Muscle layer of colon (tissue), 2 donors: ENCODE measurements around the gene PTMS.

ENCODE experiments used
- H3K27ac ChIP-seq: one replicate; pipeline ENCODE4 v1.7.0; 2013; ENCODE audit warnings: low read depth, mild to moderate bottlenecking, low read length, moderate library complexity
- H3K27me3 ChIP-seq, 2 donors: one replicate each; pipeline ENCODE4 v1.7.0; 2013; ENCODE audit warnings: low read length in 2 of 2, mild to moderate bottlenecking in 2 of 2; ENCODE audit not compliant: insufficient read depth in 2 of 2, control insufficient read depth in 1 of 2
- H3K36me3 ChIP-seq: one replicate; pipeline ENCODE4 v1.7.0; 2013; ENCODE audit warnings: mild to moderate bottlenecking, low read length; ENCODE audit not compliant: insufficient read depth
- H3K4me1 ChIP-seq: one replicate; pipeline ENCODE4 v1.7.0; 2013; ENCODE audit warnings: mild to moderate bottlenecking, low read length; ENCODE audit not compliant: insufficient read depth
- H3K4me3 ChIP-seq, 2 donors: one replicate each; pipeline ENCODE4 v1.7.0; 2013; ENCODE audit warnings: low read length in 2 of 2, low read depth in 1 of 2, mild to moderate bottlenecking in 1 of 2, moderate library complexity in 1 of 2
- H3K9ac ChIP-seq: one replicate; pipeline ENCODE4 v1.7.0; 2013; ENCODE audit warnings: low read length
- H3K9me3 ChIP-seq: one replicate; pipeline ENCODE4 v1.7.0; 2013; ENCODE audit warnings: mild to moderate bottlenecking, low read length
- donor health status: abdominal sarcoma.
- donor health status: Adenocarcinoma of cecum.

PTMS gene

DNA sequence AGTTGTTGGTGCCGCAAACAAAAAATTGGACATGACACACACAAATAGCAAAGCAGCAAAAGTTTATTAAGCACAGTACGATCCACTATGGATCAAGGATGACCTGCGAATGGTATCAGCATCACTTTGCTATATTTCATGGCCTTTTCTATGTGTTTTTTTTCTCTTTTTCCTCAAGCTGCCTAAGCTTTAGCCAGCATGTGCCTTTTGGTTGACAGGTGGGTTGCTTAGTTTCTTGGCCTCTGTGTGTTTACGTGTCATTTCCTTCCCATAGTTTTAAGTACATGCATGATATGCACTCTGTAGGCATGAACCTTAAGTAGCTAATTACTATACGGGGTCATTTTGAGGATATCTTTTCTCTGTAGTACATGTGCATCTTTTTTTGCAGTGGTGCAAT is 33.0 kb downstream of the PTMS start:
- Histone ChIP-seq H3K9ac (no peak overlapping the region), H3K27ac (no peak overlapping the region), H3K9me3 (no peaks in the 10 kb centered on the region), H3K4me3 (no peak overlapping the region), H3K27me3 (no peaks in the 10 kb centered on the region), H3K36me3 (no peaks in the 10 kb centered on the region), H3K4me1 (no peaks in the 10 kb centered on the region)

DNA sequence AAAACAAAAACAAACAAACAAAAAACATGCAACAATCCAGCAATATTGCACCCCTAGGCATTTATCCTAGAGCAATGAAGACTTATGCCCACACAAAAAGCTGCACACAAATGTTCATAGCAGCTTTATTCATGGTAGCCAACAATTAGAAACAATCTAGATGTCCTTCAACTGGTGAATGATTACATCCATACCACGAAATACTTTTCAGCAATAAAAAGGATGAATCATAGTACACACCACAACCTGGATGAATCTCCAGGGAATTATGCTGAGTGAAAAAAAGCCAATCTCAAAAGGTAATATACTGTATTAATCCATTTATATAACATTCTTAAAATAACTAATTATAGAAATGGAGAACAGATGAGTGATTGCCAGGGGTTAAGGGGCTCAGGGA is 41.0 kb downstream of the PTMS start:
- no peak overlapping the region for H3K9ac ChIP-seq
- no peaks in the 10 kb centered on the region for H3K4me1 ChIP-seq
- H3K4me3 ChIP-seq: no peak overlapping the region
- no peaks in the 10 kb centered on the region for H3K27me3 ChIP-seq
- no peak overlapping the region for H3K27ac ChIP-seq
- no peaks in the 10 kb centered on the region for H3K36me3 ChIP-seq
- H3K9me3 ChIP-seq: no peaks in the 10 kb centered on the region

DNA sequence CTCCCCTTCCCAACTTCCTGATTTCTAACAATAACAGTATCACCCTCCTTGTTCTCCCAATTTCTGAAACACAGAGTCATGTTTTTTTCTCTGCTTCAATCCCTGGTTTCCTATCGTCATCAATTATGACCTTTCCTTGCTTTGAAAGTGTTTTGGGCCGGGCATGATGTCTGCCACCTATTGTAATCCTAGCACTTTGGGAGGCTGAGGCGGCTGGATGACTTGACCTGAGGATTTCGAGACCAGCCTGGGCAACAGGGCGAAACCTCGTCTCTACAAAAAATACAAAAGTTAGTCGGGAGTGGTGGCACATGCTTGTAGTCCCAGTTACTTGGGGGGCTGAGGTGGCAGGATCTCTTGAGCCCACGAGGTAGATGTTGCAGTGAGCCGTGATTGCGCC is 42.9 kb downstream of the PTMS start:
- Histone ChIP-seq H3K27me3 (no peaks in the 10 kb centered on the region), H3K9me3 (no peaks in the 10 kb centered on the region), H3K36me3 (no peaks in the 10 kb centered on the region), H3K4me1 (no peaks in the 10 kb centered on the region), H3K9ac (no peak overlapping the region), H3K27ac (no peak overlapping the region), H3K4me3 (no peak overlapping the region)

DNA sequence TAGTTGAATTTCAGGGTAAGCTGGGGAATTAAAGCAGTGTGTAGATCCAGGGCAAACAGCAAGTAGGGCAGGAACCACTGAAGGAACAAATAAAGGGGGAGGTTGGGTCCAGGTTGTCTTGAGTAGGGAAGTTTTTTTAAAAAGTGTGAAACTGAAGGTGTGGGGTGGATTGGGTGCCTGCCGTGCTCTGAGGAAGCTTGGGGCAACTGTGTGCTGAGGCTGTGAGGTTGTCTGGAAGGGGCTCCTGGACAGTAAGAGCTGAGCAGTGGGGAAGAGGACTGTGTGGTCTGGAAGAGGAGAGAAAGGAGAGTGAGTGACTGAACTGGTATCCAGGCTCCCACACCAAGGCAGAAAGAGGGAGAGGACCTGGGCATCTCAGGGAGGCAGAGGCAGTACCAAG is 44.6 kb downstream of the PTMS start:
- Histone ChIP-seq H3K27me3 (no peaks in the 10 kb centered on the region), H3K4me3 (no peak overlapping the region), H3K4me1 (no peaks in the 10 kb centered on the region), H3K36me3 (no peaks in the 10 kb centered on the region), H3K27ac (no peak overlapping the region), H3K9ac (no peak overlapping the region), H3K9me3 (no peaks in the 10 kb centered on the region)

DNA sequence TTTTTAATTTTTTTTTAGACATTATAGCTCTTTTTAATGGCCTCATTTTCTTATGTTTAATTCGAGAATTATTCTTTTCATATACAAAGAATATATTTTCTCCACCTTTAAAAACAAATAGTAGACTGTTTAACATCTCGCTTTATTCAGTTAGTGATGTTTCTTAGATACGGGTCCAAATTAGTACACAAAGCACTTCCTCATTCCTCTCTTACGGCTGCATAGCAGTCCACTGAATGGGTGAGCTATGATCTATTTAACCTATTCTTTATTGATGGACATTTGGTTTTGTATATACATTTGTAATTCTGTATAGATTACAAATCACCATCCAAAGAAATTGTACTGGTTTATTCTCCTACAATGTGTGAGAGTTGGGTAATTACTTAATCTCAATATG is 47.2 kb downstream of the PTMS start:
- Histone ChIP-seq H3K4me1 (no peaks in the 10 kb centered on the region), H3K9me3 (no peaks in the 10 kb centered on the region), H3K36me3 (no peaks in the 10 kb centered on the region), H3K27ac (no peak overlapping the region), H3K4me3 (no peak overlapping the region), H3K9ac (no peak overlapping the region), H3K27me3 (no peaks in the 10 kb centered on the region)

DNA sequence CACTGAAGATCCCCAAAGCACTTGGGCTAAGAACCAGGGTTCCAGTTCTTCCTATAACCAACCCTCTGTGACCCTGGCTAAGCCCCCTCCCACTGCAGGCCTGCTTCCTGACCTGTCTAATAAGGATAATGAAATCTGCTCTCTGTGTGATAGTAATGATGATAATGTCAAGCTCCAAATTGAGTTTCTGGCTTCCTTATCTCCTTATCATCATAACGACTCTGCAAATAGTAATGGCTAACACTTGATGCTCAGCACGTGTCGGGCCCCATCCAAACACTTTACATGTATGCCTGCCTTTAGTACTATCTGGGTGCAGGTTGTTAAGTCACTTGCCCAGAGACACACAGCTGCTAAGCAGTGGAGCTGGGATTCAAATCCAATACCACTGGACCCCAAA is 50.4 kb downstream of the PTMS start:
- Histone ChIP-seq H3K27me3 (no peaks in the 10 kb centered on the region), H3K36me3 (no peaks in the 10 kb centered on the region), H3K9me3 (no peaks in the 10 kb centered on the region), H3K4me3 (no peak overlapping the region), H3K9ac (no peak overlapping the region), H3K4me1 (peaks cover 6% of the 10 kb centered on the region), H3K27ac (no peak overlapping the region)

DNA sequence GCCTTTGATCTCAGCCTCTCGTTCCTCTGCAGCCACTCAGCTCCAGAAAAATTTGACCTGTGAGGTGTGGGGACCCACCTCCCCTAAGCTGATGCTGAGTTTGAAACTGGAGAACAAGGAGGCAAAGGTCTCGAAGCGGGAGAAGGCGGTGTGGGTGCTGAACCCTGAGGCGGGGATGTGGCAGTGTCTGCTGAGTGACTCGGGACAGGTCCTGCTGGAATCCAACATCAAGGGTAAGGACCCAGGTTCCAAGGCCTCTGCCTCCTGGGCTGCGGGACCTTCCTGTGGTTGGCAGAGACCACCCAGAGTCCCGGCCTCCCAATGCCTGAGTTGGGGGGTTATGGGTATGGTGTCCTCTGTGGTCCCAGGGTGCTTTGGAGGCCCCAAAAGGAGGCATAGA is 50.9 kb downstream of the PTMS start:
- H3K4me3 ChIP-seq: no peak overlapping the region

DNA sequence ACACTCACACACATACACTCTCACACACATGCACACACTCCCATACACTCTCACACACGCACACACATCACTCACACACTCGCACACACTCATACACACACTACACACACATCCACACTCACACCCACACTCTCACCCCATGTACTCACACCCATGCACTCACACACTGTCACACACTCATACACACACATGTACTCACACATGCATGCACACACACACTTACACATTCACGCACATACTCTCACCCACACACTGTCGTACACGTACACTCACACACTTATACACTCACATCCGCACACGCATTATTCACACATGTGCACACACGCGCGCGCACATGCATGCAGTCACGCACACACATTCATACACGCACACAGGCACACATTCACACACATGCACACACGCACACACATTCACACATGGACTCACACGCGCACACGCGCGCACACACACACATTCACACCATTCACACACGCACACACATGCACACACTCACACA is 51.5 kb downstream of the PTMS start:
- H3K27me3 ChIP-seq: no peaks in the 10 kb centered on the region
- H3K36me3 ChIP-seq: no peaks in the 10 kb centered on the region
- no peaks in the 10 kb centered on the region for H3K9me3 ChIP-seq

More for the DNA sequence above, 50.9 kb downstream of the PTMS start:
- no peaks in the 10 kb centered on the region for H3K27me3 ChIP-seq
- H3K9me3 ChIP-seq: no peaks in the 10 kb centered on the region
- no peaks in the 10 kb centered on the region for H3K36me3 ChIP-seq
- no peak overlapping the region for H3K9ac ChIP-seq
- no peak overlapping the region for H3K27ac ChIP-seq
- H3K4me1 ChIP-seq: peaks cover 9% of the 10 kb centered on the region

DNA sequence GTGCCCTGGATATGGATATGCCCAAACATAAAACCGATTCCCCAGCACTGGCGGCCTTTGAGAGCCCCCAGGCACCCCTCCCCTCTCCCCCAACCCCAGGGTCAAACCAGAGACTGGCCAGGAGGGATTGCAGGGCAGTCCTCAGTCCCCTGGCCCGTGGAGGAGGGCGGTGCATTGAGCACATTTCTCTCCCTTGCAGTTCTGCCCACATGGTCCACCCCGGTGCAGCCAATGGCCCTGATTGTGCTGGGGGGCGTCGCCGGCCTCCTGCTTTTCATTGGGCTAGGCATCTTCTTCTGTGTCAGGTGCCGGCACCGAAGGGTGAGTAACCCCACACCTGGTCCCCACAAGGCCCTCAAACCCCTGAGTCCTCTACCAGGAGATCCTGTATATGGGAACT is 52.1 kb downstream of the PTMS start:
- Histone ChIP-seq H3K27ac (no peak overlapping the region), H3K9me3 (no peaks in the 10 kb centered on the region), H3K9ac (no peak overlapping the region), H3K27me3 (no peaks in the 10 kb centered on the region), H3K4me3 (no peak overlapping the region), H3K36me3 (no peaks in the 10 kb centered on the region), H3K4me1 (peaks cover 12% of the 10 kb centered on the region)

More for the DNA sequence above, 51.5 kb downstream of the PTMS start:
- Histone ChIP-seq H3K4me3 (no peak overlapping the region), H3K4me1 (peaks cover 12% of the 10 kb centered on the region), H3K27ac (no peak overlapping the region), H3K9ac (no peak overlapping the region)

DNA sequence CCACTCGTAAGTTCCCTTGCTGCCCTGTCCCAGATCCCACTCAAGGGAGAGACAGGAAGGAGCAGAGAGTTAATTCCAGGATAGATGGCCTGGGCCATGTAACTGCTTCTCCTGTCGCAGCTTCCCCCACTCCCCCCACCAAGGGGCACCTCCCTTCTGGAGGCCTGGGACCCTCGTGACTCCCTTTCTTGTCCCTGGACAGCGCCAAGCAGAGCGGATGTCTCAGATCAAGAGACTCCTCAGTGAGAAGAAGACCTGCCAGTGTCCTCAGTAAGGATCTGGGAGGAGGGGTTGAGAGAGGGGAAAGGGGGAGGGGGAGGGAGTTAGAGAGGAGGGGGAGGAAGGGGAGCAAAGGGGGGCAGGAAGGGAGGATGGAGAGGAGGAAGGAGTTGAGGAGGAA is 52.5 kb downstream of the PTMS start:
- Histone ChIP-seq H3K9ac (no peak overlapping the region), H3K36me3 (no peaks in the 10 kb centered on the region), H3K4me1 (peaks cover 12% of the 10 kb centered on the region), H3K9me3 (no peaks in the 10 kb centered on the region), H3K27ac (no peak overlapping the region), H3K4me3 (no peak overlapping the region), H3K27me3 (no peaks in the 10 kb centered on the region)

DNA sequence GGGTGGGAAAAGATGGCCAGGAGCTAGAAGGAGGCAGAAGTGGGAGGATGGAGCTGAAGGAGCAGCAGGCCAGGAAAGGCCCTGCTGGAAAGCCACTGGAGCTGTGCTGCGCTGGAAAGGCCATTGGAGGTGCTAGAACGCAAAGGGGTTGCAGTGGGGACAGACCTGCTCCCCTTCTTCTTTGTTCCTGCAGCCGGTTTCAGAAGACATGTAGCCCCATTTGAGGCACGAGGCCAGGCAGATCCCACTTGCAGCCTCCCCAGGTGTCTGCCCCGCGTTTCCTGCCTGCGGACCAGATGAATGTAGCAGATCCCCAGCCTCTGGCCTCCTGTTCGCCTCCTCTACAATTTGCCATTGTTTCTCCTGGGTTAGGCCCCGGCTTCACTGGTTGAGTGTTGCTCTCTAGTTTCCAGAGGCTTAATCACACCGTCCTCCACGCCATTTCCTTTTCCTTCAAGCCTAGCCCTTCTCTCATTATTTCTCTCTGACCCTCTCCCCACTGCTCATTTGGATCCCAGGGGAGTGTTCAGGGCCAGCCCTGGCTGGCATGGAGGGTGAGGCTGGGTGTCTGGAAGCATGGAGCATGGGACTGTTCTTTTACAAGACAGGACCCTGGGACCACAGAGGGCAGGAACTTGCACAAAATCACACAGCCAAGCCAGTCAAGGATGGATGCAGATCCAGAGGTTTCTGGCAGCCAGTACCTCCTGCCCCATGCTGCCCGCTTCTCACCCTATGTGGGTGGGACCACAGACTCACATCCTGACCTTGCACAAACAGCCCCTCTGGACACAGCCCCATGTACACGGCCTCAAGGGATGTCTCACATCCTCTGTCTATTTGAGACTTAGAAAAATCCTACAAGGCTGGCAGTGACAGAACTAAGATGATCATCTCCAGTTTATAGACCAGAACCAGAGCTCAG is 53.2 kb downstream of the PTMS start:
- Histone ChIP-seq H3K9me3 (no peaks in the 10 kb centered on the region), H3K36me3 (no peaks in the 10 kb centered on the region), H3K27ac (no peak overlapping the region), H3K4me3 (no peak overlapping the region), H3K27me3 (no peaks in the 10 kb centered on the region), H3K4me1 (peaks cover 12% of the 10 kb centered on the region), H3K9ac (no peak overlapping the region)

DNA sequence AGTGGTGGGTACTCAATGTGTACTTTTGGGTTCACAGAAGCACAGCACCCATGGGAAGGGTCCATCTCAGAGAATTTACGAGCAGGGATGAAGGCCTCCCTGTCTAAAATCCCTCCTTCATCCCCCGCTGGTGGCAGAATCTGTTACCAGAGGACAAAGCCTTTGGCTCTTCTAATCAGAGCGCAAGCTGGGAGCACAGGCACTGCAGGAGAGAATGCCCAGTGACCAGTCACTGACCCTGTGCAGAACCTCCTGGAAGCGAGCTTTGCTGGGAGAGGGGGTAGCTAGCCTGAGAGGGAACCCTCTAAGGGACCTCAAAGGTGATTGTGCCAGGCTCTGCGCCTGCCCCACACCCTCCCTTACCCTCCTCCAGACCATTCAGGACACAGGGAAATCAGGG is 54.0 kb downstream of the PTMS start:
- Histone ChIP-seq H3K36me3 (no peaks in the 10 kb centered on the region), H3K27me3 (no peaks in the 10 kb centered on the region), H3K27ac (no peak overlapping the region)

More for the DNA sequence above, 54.0 kb downstream of the PTMS start:
- no peak overlapping the region for H3K4me3 ChIP-seq
- no peak overlapping the region for H3K9ac ChIP-seq
- H3K9me3 ChIP-seq: no peaks in the 10 kb centered on the region
- peaks cover 17% of the 10 kb centered on the region for H3K4me1 ChIP-seq
